OCI-LY1 (cell line): Measurements from ENCODE around the gene METTL22.

Experiments
- H2AFZ ChIP-seq: fragments of 200-600 bp; sonication (generic), shearing (Covaris generic); 2 replicates; pipeline ENCODE4 v1.6.0; 2014; ENCODE audit warnings: antibody characterized with exemption, mild to moderate bottlenecking, low read length
- H3F3A ChIP-seq: fragments of 200-600 bp; sonication (generic), shearing (Covaris generic); 2 replicates; pipeline ENCODE4 v1.6.0; 2014; ENCODE audit warnings: mild to moderate bottlenecking, antibody characterized with exemption, low read length, moderate library complexity; ENCODE audit not compliant: insufficient read depth
- H3K27ac ChIP-seq: fragments of 200-600 bp; sonication (generic); 2 replicates; pipeline ENCODE4 v1.5.1; 2014; ENCODE audit warnings: low read length, mixed run types, mild to moderate bottlenecking, low read depth; ENCODE audit not compliant: poor library complexity, severe bottlenecking
- H3K27me3 ChIP-seq: fragments of 200-600 bp; sonication (generic); 2 replicates; pipeline ENCODE4 v1.6.0; 2014; ENCODE audit warnings: antibody characterized with exemption, mild to moderate bottlenecking, low read length, moderate library complexity; ENCODE audit not compliant: insufficient read depth
- H3K36me3 ChIP-seq: fragments of 200-600 bp; sonication (generic); 2 replicates; pipeline ENCODE4 v1.6.1; 2014; ENCODE audit warnings: mild to moderate bottlenecking, antibody characterized with exemption, low read length, moderate library complexity, mixed read lengths; ENCODE audit not compliant: insufficient read depth
- H3K4me1 ChIP-seq: fragments of 200-600 bp; sonication (generic); 2 replicates; pipeline ENCODE4 v1.5.1; 2014; ENCODE audit warnings: mild to moderate bottlenecking, low read length, moderate library complexity; ENCODE audit not compliant: insufficient read depth, severe bottlenecking
- H3K4me2 ChIP-seq: fragments of 200-600 bp; sonication (generic), shearing (Covaris generic); 2 replicates; pipeline ENCODE4 v1.6.1; 2014; ENCODE audit warnings: low read length
- H3K4me3 ChIP-seq: fragments of 200-600 bp; sonication (generic); 2 replicates; pipeline ENCODE4 v1.5.1; 2014; ENCODE audit warnings: low read length, low read depth, mild to moderate bottlenecking, mixed read lengths; ENCODE audit not compliant: poor library complexity, severe bottlenecking
- H3K79me2 ChIP-seq: fragments of 200-600 bp; shearing (Covaris generic); 2 replicates; pipeline ENCODE4 v1.6.1; 2016; ENCODE audit warnings: mixed run types, low read length, mixed read lengths; ENCODE audit not compliant: insufficient read depth
- H3K9ac ChIP-seq: fragments of 200-600 bp; sonication (generic), shearing (Covaris generic); 2 replicates; pipeline ENCODE4 v1.6.1; 2014; ENCODE audit warnings: mild to moderate bottlenecking, low read length, mixed read lengths
- H3K9me2 ChIP-seq: fragments of 200-600 bp; sonication (generic), shearing (Covaris generic); 2 replicates; pipeline ENCODE4 v1.6.1; 2014; ENCODE audit warnings: low read depth, mild to moderate bottlenecking, low read length, mixed read lengths
- H3K9me3 ChIP-seq: fragments of 200-600 bp; shearing (Covaris generic); 2 replicates; pipeline ENCODE4 v1.6.1; 2014; ENCODE audit warnings: low read length, mixed read lengths
- H4K20me1 ChIP-seq: fragments of 200-600 bp; sonication (generic), shearing (Covaris generic); 2 replicates; pipeline ENCODE4 v1.6.0; 2016; ENCODE audit warnings: mild to moderate bottlenecking, low read length; ENCODE audit not compliant: insufficient read depth
- CTCF ChIP-seq: fragments of 200-600 bp; sonication (generic), shearing (Covaris generic); IDR thresholded peaks from 2 replicates; pipeline ENCODE4 v1.5.1; 2017; ENCODE audit warnings: mild to moderate bottlenecking, antibody characterized with exemption, low read length, moderate library complexity, mixed read lengths
- EZH2 ChIP-seq: fragments of 200-600 bp; sonication (generic), shearing (Covaris generic); IDR thresholded peaks from 2 replicates; pipeline ENCODE4 v1.8.0; 2017; ENCODE audit warnings: borderline replicate concordance, mixed run types, mild to moderate bottlenecking, antibody characterized with exemption, low read length, moderate library complexity, mixed read lengths

Gene METTL22

GRCh38 chr16:8611122-8611521 is 10.4 kb upstream of the METTL22 start:
- H3K9me2 ChIP-seq: no peaks in the 10 kb centered on the region
- no peaks in the 10 kb centered on the region for H3K9me3 ChIP-seq
- no peak overlapping the region for H3K4me3 ChIP-seq
- no peaks in the 10 kb centered on the region for H3K4me1 ChIP-seq
- H3K4me2 ChIP-seq: no peak overlapping the region
- TF ChIP-seq CTCF (no peak), EZH2 (no peak)
- H3K9ac ChIP-seq: no peak overlapping the region
- H3K36me3 ChIP-seq: no peaks in the 10 kb centered on the region
- no peaks in the 10 kb centered on the region for H4K20me1 ChIP-seq
- no peaks in the 10 kb centered on the region for H3K79me2 ChIP-seq
- 0 out of 2 replicates have a peak, but pooled peaks cover 2% of the 10 kb centered on the region for H3K27me3 ChIP-seq
- H3K27ac ChIP-seq: no peak overlapping the region
- no peak overlapping the region for H2AFZ ChIP-seq
- H3F3A ChIP-seq: no peaks in the 10 kb centered on the region

- H4K20me1 ChIP-seq: no peaks in the 10 kb centered on the region
- H3K9me2 ChIP-seq: no peaks in the 10 kb centered on the region
- no peaks in the 10 kb centered on the region for H3K4me1 ChIP-seq
- TF ChIP-seq EZH2 (no peak), CTCF (no peak)
- no peaks in the 10 kb centered on the region for H3K79me2 ChIP-seq
- H3K9me3 ChIP-seq: no peaks in the 10 kb centered on the region
- H3K4me2 ChIP-seq: no peak overlapping the region
- H3K36me3 ChIP-seq: no peaks in the 10 kb centered on the region
- no peak overlapping the region for H2AFZ ChIP-seq
- no peaks in the 10 kb centered on the region for H3F3A ChIP-seq
- H3K4me3 ChIP-seq: no peak overlapping the region
- H3K27me3 ChIP-seq: 0 out of 2 replicates have a peak, but pooled peaks cover 3% of the 10 kb centered on the region
- no peak overlapping the region for H3K9ac ChIP-seq
- no peak overlapping the region for H3K27ac ChIP-seq
These were observed 9.5 kb upstream of the METTL22 start for GRCh38 chr16:8611886-8612600.

GRCh38 chr16:8614435-8615029 is 7.0 kb upstream of the METTL22 start:
- no peaks in the 10 kb centered on the region for H3K9me3 ChIP-seq
- TF ChIP-seq EZH2 (no peak), CTCF (no peak)
- H3K36me3 ChIP-seq: no peaks in the 10 kb centered on the region
- H3K79me2 ChIP-seq: no peaks in the 10 kb centered on the region
- H4K20me1 ChIP-seq: no peaks in the 10 kb centered on the region
- H3K4me1 ChIP-seq: no peaks in the 10 kb centered on the region
- no peak overlapping the region for H2AFZ ChIP-seq
- no peaks in the 10 kb centered on the region for H3F3A ChIP-seq
- no peak overlapping the region for H3K4me2 ChIP-seq
- H3K9ac ChIP-seq: no peak overlapping the region
- H3K27ac ChIP-seq: no peak overlapping the region
- no peaks in the 10 kb centered on the region for H3K9me2 ChIP-seq
- no peak overlapping the region for H3K4me3 ChIP-seq
- peaks cover 3% of the 10 kb centered on the region; the same call in 1 of the 2 replicates for H3K27me3 ChIP-seq
